Measurements from ENCODE around the gene MAIP1. TPM values are rescaled to one million over a fixed set of nuclear protein-coding genes. Genes with fewer than 3 reads are reported as not detected.

The MAIP1 gene
- total and polyA plus RNA-seq, 7 experiments from 2014 or later = 14.5 to 27.8 (median 17.9) TPM

DNA sequence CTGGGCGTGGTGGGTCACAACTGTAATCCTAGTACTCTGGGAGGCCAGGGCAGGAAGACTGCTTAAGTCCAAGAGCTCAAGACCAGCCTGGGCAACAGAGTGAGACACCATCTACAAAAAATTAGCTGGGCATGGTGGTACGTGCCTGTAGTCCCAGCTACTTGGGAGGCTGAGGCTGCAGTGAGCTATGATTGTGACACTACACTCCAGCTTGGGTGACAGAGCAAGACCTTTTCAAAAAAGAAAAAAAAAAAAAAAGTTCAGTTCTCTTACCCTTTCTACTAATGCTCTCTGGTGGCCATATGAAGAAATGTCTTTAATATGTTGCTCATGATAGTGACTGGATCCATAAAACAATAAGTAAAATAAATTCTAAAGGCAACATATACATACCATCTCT is 15.0 kb upstream of the MAIP1 start:
- no peak overlapping the region for H3K27ac ChIP-seq (ENCODE audit: low read depth, low read length)
- no peak overlapping the region for H3K4me3 ChIP-seq (ENCODE audit: low read length)
- intact Hi-C loops (cut with micrococcal nuclease) = loop anchor here (1.0 to 5.0 kb wide), 3 partner anchors 14 to 238 kb away; partner anchors contain the start of gene FTCDNL1 (in 1 of the 2)
- peak in 3 of 9 donors; percentile 9 to 18 (median 11) for DNase-seq
- H3K4me1 ChIP-seq (ENCODE audit: control insufficient read depth in 2 of 2, insufficient read depth in 2 of 2, low read length in 2 of 2) = no peaks in the 10 kb centered on the region
- no peak for ATAC-seq
- peaks cover 0 to 19% (median 14%) of the 10 kb centered on the region in 7 donors for H3K4me1 Mint-ChIP-seq
- H3K4me3 Mint-ChIP-seq = no peak overlapping the region
- peaks cover 0 to 44% (median 4%) of the 10 kb centered on the region in 3 experiments for H3K36me3 ChIP-seq (ENCODE audit: control insufficient read depth in 2 of 3, insufficient read depth in 3 of 3, low read length in 3 of 3)
- no peaks in the 10 kb centered on the region for H3K27me3 Mint-ChIP-seq
- H3K9me3 Mint-ChIP-seq = peaks cover 0 to 2% (median 0%) of the 10 kb centered on the region in 11 donors
- POLR2A ChIA-PET = interaction anchor here (1.1 kb wide), 1 partner anchor 29 kb away, joined by 3 read pairs; the partner anchor contains the start of gene C2orf69
- H3K9me3 ChIP-seq (ENCODE audit: control insufficient read depth in 2 of 3, low read length in 3 of 3) = no peaks in the 10 kb centered on the region
- H3K36me3 Mint-ChIP-seq = peaks cover 4 to 33% (median 9%) of the 10 kb centered on the region in 5 donors
- H3K27ac Mint-ChIP-seq = no peak overlapping the region
- CTCF ChIA-PET = interaction anchor here (0.6 kb wide), 2 partner anchors 13 to 1822 kb away, joined by 3 to 4 read pairs; no protein-coding TSS in a partner anchor
- H3K27me3 ChIP-seq (ENCODE audit: control insufficient read depth in 2 of 2, insufficient read depth in 2 of 2, low read length in 2 of 2) = no peaks in the 10 kb centered on the region

DNA sequence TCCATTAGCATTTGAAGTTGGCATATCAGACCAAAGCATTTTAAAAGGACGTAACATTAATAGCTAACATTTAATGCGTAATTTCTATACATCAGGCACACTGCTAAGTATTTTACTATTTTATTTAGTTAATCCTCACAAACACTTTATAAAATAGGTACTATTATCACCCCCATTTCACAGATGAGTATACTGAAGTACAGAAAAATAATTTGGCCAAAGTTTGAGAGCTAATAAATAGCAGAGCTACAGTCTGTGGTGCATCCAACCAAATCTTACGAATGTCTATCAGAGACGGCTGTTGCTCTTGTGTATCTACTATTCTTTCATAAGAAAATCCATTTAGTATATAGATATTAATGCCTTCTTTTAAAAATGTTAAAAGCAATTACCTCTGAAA is 12.0 kb upstream of the MAIP1 start:
- H3K36me3 ChIP-seq (ENCODE audit: control insufficient read depth in 2 of 3, insufficient read depth in 3 of 3, low read length in 3 of 3) = peaks cover 3 to 55% (median 11%) of the 10 kb centered on the region in 3 experiments
- Mint-ChIP-seq H3K9me3 (no peaks in the 10 kb centered on the region), H3K4me1 (peaks cover 2 to 34% (median 31%) of the 10 kb centered on the region in 7 donors), H3K27me3 (no peaks in the 10 kb centered on the region), H3K36me3 (peaks cover 4 to 47% (median 16%) of the 10 kb centered on the region in 5 donors), H3K27ac (no peak overlapping the region), H3K4me3 (no peak overlapping the region)
- CTCF ChIA-PET = no interaction called here
- intact Hi-C loops (cut with micrococcal nuclease) = loop anchor here in 1 of 2 donors (5.0 kb wide), 1 partner anchor 241 kb away; no protein-coding TSS in a partner anchor
- no peak overlapping the region for H3K4me3 ChIP-seq (ENCODE audit: low read length)
- ATAC-seq (no peak), DNase-seq (no peak)
- no peaks in the 10 kb centered on the region for H3K27me3 ChIP-seq (ENCODE audit: control insufficient read depth in 2 of 2, insufficient read depth in 2 of 2, low read length in 2 of 2)
- no peaks in the 10 kb centered on the region for H3K4me1 ChIP-seq (ENCODE audit: control insufficient read depth in 2 of 2, insufficient read depth in 2 of 2, low read length in 2 of 2)
- no peak overlapping the region for H3K27ac ChIP-seq (ENCODE audit: low read depth, low read length)
- H3K9me3 ChIP-seq (ENCODE audit: control insufficient read depth in 2 of 3, low read length in 3 of 3) = no peaks in the 10 kb centered on the region
- POLR2A ChIA-PET = interaction anchor here (0.9 kb wide), 1 partner anchor 12 kb away, joined by 3 read pairs; the partner anchor contains the start of genes MAIP1 and TYW5

DNA sequence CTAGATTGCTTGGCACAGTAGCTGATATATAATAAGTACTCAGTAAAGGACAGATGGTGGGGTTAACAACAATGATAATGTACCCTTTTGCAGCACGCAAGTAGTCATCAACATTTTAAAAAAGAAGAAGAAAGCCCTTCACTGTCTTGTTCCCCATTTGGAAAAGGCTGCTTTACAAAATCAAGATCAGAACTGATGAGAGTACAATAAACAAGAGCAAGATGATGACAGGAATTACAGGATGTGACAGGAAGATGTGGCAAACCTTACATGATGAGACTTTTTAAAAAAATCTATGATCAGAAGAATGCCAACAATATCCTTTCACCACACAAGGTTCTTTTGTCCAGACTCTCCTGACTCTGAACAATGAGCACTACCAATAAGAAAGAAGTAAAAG is 9.2 kb upstream of the MAIP1 start:
- H3K27ac ChIP-seq (ENCODE audit: low read depth, low read length) = no peak overlapping the region
- no peaks in the 10 kb centered on the region for H3K4me1 ChIP-seq (ENCODE audit: control insufficient read depth in 2 of 2, insufficient read depth in 2 of 2, low read length in 2 of 2)
- peaks cover 3 to 44% (median 11%) of the 10 kb centered on the region in 3 experiments for H3K36me3 ChIP-seq (ENCODE audit: control insufficient read depth in 2 of 3, insufficient read depth in 3 of 3, low read length in 3 of 3)
- intact Hi-C loops (cut with micrococcal nuclease) = no loop called here
- H3K27me3 Mint-ChIP-seq = no peaks in the 10 kb centered on the region
- ATAC-seq = no peak
- DNase-seq = no peak
- ChIA-PET CTCF (no interaction called here), POLR2A (no interaction called here)
- no peak overlapping the region for H3K4me3 Mint-ChIP-seq
- peaks cover 4 to 44% (median 16%) of the 10 kb centered on the region in 5 donors for H3K36me3 Mint-ChIP-seq
- no peak overlapping the region for H3K4me3 ChIP-seq (ENCODE audit: low read length)
- peaks cover 8 to 41% (median 37%) of the 10 kb centered on the region in 7 donors for H3K4me1 Mint-ChIP-seq
- no peaks in the 10 kb centered on the region for H3K27me3 ChIP-seq (ENCODE audit: control insufficient read depth in 2 of 2, insufficient read depth in 2 of 2, low read length in 2 of 2)
- H3K9me3 ChIP-seq (ENCODE audit: control insufficient read depth in 2 of 3, low read length in 3 of 3) = no peaks in the 10 kb centered on the region
- no peaks in the 10 kb centered on the region for H3K9me3 Mint-ChIP-seq
- peak overlapping the region in 3 of 9 donors; percentile 4 to 22 (median 11) for H3K27ac Mint-ChIP-seq

DNA sequence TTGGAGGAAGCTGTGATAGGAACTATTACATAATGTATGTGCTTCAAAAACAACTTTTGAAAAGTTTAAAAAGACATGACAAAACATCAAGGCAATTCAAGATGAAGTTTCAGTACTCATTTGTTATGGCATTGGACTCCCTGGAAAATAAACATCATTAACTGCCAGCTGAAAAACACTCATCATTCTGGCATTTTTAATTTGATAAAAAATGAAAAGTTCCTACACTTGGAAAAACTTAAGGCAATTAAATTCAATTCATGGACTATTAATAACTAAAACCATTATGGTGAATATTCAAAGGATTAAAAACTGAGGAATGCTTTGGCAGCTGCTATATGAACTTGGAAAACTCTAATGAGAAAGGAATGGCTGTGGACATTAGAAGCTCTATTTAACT is 8.5 kb upstream of the MAIP1 start:
- peaks cover 4 to 44% (median 16%) of the 10 kb centered on the region in 5 donors for H3K36me3 Mint-ChIP-seq
- H3K4me1 Mint-ChIP-seq = peaks cover 8 to 44% (median 41%) of the 10 kb centered on the region in 7 donors
- ATAC-seq = no peak
- H3K27me3 Mint-ChIP-seq = no peaks in the 10 kb centered on the region
- no peak for DNase-seq
- no peaks in the 10 kb centered on the region for H3K9me3 ChIP-seq (ENCODE audit: control insufficient read depth in 2 of 3, low read length in 3 of 3)
- peaks cover 3 to 41% (median 11%) of the 10 kb centered on the region in 3 experiments for H3K36me3 ChIP-seq (ENCODE audit: control insufficient read depth in 2 of 3, insufficient read depth in 3 of 3, low read length in 3 of 3)
- intact Hi-C loops (cut with micrococcal nuclease) = no loop called here
- no peak overlapping the region for H3K27ac ChIP-seq (ENCODE audit: low read depth, low read length)
- H3K4me3 ChIP-seq (ENCODE audit: low read length) = no peak overlapping the region
- H3K27ac Mint-ChIP-seq = peak overlapping the region in 1 of 9 donors; percentile 11
- no peaks in the 10 kb centered on the region for H3K4me1 ChIP-seq (ENCODE audit: control insufficient read depth in 2 of 2, insufficient read depth in 2 of 2, low read length in 2 of 2)
- POLR2A ChIA-PET = interaction anchor here (1.5 kb wide), 1 partner anchor 9 kb away, joined by 4 read pairs; no protein-coding TSS in a partner anchor
- H3K9me3 Mint-ChIP-seq = no peaks in the 10 kb centered on the region
- H3K4me3 Mint-ChIP-seq = no peak overlapping the region
- no peaks in the 10 kb centered on the region for H3K27me3 ChIP-seq (ENCODE audit: control insufficient read depth in 2 of 2, insufficient read depth in 2 of 2, low read length in 2 of 2)
- CTCF ChIA-PET = no interaction called here

DNA sequence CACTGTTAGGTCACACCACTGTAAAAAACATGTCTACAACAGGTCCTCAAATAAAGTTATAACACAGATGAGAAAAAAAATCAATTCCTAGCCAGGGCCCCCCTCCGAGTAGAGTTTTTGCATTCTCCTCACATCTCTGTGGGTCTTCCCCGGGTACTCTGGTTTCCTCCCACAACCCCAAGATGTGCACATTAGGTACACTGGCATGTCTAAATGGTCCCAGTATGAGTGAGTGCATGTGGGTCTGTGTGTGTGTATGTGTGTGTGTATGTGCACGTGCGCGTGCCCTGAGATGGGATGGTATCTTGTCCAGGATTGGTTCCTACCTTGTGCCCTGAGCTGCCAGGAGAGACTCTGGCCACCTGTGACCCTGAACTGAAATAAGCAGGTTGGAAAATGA is 5.0 kb upstream of the MAIP1 start:
- no peak overlapping the region for H3K27ac ChIP-seq (ENCODE audit: low read depth, low read length)
- DNase-seq (no peak), ATAC-seq (no peak)
- no peaks in the 10 kb centered on the region for H3K27me3 ChIP-seq (ENCODE audit: control insufficient read depth in 2 of 2, insufficient read depth in 2 of 2, low read length in 2 of 2)
- H3K4me1 ChIP-seq (ENCODE audit: control insufficient read depth in 2 of 2, insufficient read depth in 2 of 2, low read length in 2 of 2) = peaks cover 13 to 23% of the 10 kb centered on the region in 2 donors
- intact Hi-C loops (cut with micrococcal nuclease) = loop anchor here in 1 of 2 donors (10.0 kb wide), 1 partner anchor 914 kb away; the partner anchor contains the start of gene CLK1
- peaks cover 1 to 26% (median 11%) of the 10 kb centered on the region in 3 experiments for H3K36me3 ChIP-seq (ENCODE audit: control insufficient read depth in 2 of 3, insufficient read depth in 3 of 3, low read length in 3 of 3)
- no peaks in the 10 kb centered on the region for H3K9me3 ChIP-seq (ENCODE audit: control insufficient read depth in 2 of 3, low read length in 3 of 3)
- H3K27me3 Mint-ChIP-seq = no peaks in the 10 kb centered on the region
- H3K27ac Mint-ChIP-seq = peak overlapping the region in 5 of 9 donors; percentile 11 to 71 (median 49)
- H3K4me3 ChIP-seq (ENCODE audit: low read length) = no peak overlapping the region
- peaks cover 24 to 65% (median 58%) of the 10 kb centered on the region in 7 donors for H3K4me1 Mint-ChIP-seq
- H3K36me3 Mint-ChIP-seq = peaks cover 0 to 26% (median 10%) of the 10 kb centered on the region in 5 donors
- CTCF ChIA-PET = no interaction called here
- peak overlapping the region in 1 of 10 donors; percentile 37 for H3K4me3 Mint-ChIP-seq
- POLR2A ChIA-PET = interaction anchor here (0.6 kb wide), 1 partner anchor 39 kb away, joined by 3 read pairs; the partner anchor contains the start of gene C2orf69
- H3K9me3 Mint-ChIP-seq = no peaks in the 10 kb centered on the region

DNA sequence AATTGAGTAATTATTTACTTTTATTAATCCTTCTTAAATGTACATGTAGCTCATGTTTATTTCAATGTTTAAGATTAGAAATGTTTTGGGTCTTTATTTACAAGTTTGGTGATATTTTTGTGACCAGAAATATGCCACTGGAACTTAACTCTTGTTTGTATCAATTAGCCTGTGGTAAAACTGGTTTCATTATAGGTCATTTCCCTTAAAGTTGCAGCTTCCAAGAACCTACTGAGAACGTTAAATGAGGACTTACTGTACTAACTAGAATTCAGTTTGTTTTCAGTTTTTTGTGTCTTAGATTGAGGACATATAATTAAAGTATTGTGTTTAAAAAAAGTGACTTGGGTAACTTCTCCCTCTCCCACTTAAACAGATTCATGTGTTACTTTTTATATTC is 4.4 kb upstream of the MAIP1 start:
- H3K27ac Mint-ChIP-seq = no peak overlapping the region
- DNase-seq (no peak), ATAC-seq (no peak)
- Histone ChIP-seq H3K27ac (ENCODE audit: low read depth, low read length) (no peak overlapping the region), H3K4me1 (ENCODE audit: control insufficient read depth in 2 of 2, insufficient read depth in 2 of 2, low read length in 2 of 2) (peaks cover 13 to 23% of the 10 kb centered on the region in 2 donors), H3K27me3 (ENCODE audit: control insufficient read depth in 2 of 2, insufficient read depth in 2 of 2, low read length in 2 of 2) (no peaks in the 10 kb centered on the region), H3K9me3 (ENCODE audit: control insufficient read depth in 2 of 3, low read length in 3 of 3) (no peaks in the 10 kb centered on the region), H3K4me3 (ENCODE audit: low read length) (no peak overlapping the region), H3K36me3 (ENCODE audit: control insufficient read depth in 2 of 3, insufficient read depth in 3 of 3, low read length in 3 of 3) (peaks cover 0 to 26% (median 11%) of the 10 kb centered on the region in 3 experiments)
- intact Hi-C loops (cut with micrococcal nuclease) = loop anchor here in 1 of 2 donors (10.0 kb wide), 1 partner anchor 914 kb away; the partner anchor contains the start of gene CLK1
- H3K27me3 Mint-ChIP-seq = no peaks in the 10 kb centered on the region
- peaks cover 0 to 20% (median 10%) of the 10 kb centered on the region in 5 donors for H3K36me3 Mint-ChIP-seq
- no peak overlapping the region for H3K4me3 Mint-ChIP-seq
- POLR2A ChIA-PET = interaction anchor here (0.6 kb wide), 1 partner anchor 40 kb away, joined by 3 read pairs; the partner anchor contains the start of gene C2orf69
- CTCF ChIA-PET = no interaction called here
- peaks cover 22 to 63% (median 54%) of the 10 kb centered on the region in 7 donors for H3K4me1 Mint-ChIP-seq
- H3K9me3 Mint-ChIP-seq = no peaks in the 10 kb centered on the region
